ENCODE measurements around the gene AMDHD2. TPM values are rescaled to one million over a fixed set of nuclear protein-coding genes. Genes with fewer than 3 reads are reported as not detected.
"Not testable (repeated sequence)": the region's sequence is repeated elsewhere in the genome, so short reads cannot be mapped to it uniquely, and the experiment has no call there.

The AMDHD2 gene
- total RNA-seq, 1 donor from 2014 or later = 61.0 TPM

DNA sequence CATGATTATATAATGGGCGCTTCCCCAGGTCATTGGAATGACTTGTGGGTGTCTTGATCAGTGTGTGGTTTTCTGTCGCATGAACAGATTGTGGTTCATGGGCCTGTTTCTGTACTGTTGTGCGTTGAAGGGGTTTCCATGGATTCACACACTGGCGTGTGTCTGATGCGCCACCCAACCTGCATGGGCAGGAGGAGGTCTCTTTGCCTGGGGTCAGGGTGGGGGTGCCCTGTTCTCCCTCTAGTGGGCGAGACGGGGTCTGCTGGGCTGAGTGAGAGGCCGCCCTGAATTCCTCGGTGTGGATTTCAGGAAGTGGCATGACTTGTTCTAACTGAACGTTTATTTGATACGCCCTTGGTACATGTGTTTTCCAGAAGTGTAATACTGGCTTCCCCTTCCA, 60.0 kb downstream of the AMDHD2 start:
- not testable (repeated sequence) for H3K27ac Mint-ChIP-seq (ENCODE audit: unreplicated experiment); H3K4me3 Mint-ChIP-seq (ENCODE audit: unreplicated experiment); H3K9me3 Mint-ChIP-seq (ENCODE audit: unreplicated experiment); H3K27me3 Mint-ChIP-seq (ENCODE audit: unreplicated experiment); H3K36me3 Mint-ChIP-seq (ENCODE audit: unreplicated experiment); H3K4me1 Mint-ChIP-seq (ENCODE audit: low read depth, unreplicated experiment)
- peak; percentile 52 for DNase-seq

DNA sequence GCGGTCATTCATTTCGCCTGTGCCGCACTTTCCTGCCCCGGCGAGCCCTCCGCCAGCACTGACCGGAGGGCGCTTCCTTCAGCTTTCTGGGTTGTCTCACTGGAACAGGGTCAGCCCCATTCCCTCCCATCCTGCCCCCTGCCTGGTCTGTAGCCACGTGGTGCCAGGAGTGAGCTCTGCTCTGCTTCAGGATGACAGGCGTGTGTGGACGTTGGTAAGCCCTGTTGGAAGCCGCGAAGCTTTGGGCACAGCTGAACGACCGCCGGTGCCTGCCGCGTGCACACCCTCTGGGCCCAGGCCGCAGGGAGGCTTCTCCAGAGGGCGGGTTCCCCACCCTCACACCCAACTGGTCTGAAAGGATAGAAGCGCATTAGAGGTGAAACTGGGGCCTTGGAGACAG, 60.6 kb downstream of the AMDHD2 start:
- H3K27me3 Mint-ChIP-seq (ENCODE audit: unreplicated experiment); H3K9me3 Mint-ChIP-seq (ENCODE audit: unreplicated experiment); H3K36me3 Mint-ChIP-seq (ENCODE audit: unreplicated experiment); H3K4me3 Mint-ChIP-seq (ENCODE audit: unreplicated experiment); H3K4me1 Mint-ChIP-seq (ENCODE audit: low read depth, unreplicated experiment); H3K27ac Mint-ChIP-seq (ENCODE audit: unreplicated experiment); DNase-seq: not testable (repeated sequence)

Small RNA genes within 50 kb of the gene (microRNA-seq; reads per million reads assigned to microRNA genes)
- 0.69 reads per million for gene MIR3178 (ENCODE audit: unreplicated experiment)

Other genes starting within 250 kb of the AMDHD2 start
- 110 TPM for gene ABCA3, start 179.6 kb upstream of the AMDHD2 start, total RNA-seq (ENCODE audit: unreplicated experiment)
- gene CCNF, start 90.9 kb upstream of the AMDHD2 start, total RNA-seq (ENCODE audit: unreplicated experiment) = 26.4 TPM
- 21.1 TPM for gene TEDC2, start 60.3 kb upstream of the AMDHD2 start, total RNA-seq (ENCODE audit: unreplicated experiment)
- 5.4 TPM for gene NTN3, start 49.1 kb upstream of the AMDHD2 start, total RNA-seq (ENCODE audit: unreplicated experiment)
- gene TBC1D24, start 45.2 kb upstream of the AMDHD2 start, total RNA-seq (ENCODE audit: unreplicated experiment) = 58.4 TPM
- 274 TPM for gene ATP6V0C, start 6.4 kb upstream of the AMDHD2 start, total RNA-seq (ENCODE audit: unreplicated experiment)
- not detected for gene CEMP1, start 11.0 kb downstream of the AMDHD2 start, total RNA-seq (ENCODE audit: unreplicated experiment)
- gene PDPK1, start 17.6 kb downstream of the AMDHD2 start, total RNA-seq (ENCODE audit: unreplicated experiment) = 113 TPM
- 41.2 TPM for gene KCTD5, start 162.2 kb downstream of the AMDHD2 start, total RNA-seq (ENCODE audit: unreplicated experiment)
- 10.8 TPM for gene PRSS27, start 199.9 kb downstream of the AMDHD2 start, total RNA-seq (ENCODE audit: unreplicated experiment)
- gene SRRM2, start 232.3 kb downstream of the AMDHD2 start, total RNA-seq (ENCODE audit: unreplicated experiment) = 699 TPM

Measured in glutamatergic neuron (in vitro differentiated cells).